Activated T-cell treated with anti-CD3 and anti-CD28 coated beads, Interleukin-2, amount 50 U/mL, for 1 hour (primary cell): Measurements from ENCODE around the gene HOXD4.

Source experiments
- DNase-seq: peaks from one replicate; pipeline ENCODE4 v3.0.0-alpha.2; 2020

The HOXD4 gene

GRCh38 chr2:176127774-176128072 is 23.6 kb upstream of the HOXD4 start:
- DNase-seq, result no peak

GRCh38 chr2:176128172-176128981 is 23.0 kb upstream of the HOXD4 start:
- no peak for DNase-seq

DNA sequence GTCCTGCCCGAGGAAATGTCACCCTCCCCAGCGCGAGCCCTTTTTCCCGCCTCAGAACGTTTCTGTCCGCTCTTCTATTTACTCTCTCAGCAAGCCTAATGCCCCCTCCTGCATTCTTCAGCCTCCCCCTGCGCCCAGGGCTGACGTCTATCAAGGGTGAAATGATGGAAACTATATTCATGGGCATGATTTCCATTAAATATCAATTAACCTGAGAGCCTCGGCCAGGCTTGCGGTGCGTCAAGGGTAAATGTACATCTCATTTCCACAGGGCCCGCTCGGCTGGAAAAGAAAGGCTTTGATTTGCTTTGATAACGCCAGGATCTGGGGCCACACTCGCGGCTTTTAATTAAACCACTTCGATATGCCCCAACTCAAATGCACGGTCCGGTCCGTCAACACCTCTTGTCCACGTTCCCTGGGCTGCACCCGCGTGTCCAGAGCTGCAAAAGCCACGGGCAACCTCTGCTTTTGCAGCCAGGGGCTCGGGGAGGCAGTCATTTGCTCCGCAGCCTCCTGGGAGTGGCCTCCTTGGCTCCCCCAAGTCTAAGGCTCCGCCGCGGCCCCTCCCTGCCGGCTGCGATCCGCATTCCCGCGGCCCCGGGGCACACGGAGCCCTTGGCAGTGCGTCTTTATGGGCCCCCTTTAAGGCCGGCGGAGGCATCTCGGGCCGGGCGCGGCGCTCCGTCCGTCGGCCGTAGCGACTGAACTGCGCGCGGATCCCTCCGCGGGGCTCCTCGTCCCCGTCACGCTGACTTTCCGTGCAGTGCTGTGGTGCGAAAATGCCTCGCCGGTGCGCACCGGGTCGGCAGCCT is 22.2 kb upstream of the HOXD4 start, which contains the start of gene HOXD8:
TSS of gene HOXD8 (plus strand) at position 724 of the 815 bp plus-strand sequence. CDS start 662 bp downstream, outside the sequence.
- no peak for DNase-seq

- no peak for DNase-seq
Measured at GRCh38 chr2:176129813-176130146, 21.6 kb upstream of the HOXD4 start.

DNA sequence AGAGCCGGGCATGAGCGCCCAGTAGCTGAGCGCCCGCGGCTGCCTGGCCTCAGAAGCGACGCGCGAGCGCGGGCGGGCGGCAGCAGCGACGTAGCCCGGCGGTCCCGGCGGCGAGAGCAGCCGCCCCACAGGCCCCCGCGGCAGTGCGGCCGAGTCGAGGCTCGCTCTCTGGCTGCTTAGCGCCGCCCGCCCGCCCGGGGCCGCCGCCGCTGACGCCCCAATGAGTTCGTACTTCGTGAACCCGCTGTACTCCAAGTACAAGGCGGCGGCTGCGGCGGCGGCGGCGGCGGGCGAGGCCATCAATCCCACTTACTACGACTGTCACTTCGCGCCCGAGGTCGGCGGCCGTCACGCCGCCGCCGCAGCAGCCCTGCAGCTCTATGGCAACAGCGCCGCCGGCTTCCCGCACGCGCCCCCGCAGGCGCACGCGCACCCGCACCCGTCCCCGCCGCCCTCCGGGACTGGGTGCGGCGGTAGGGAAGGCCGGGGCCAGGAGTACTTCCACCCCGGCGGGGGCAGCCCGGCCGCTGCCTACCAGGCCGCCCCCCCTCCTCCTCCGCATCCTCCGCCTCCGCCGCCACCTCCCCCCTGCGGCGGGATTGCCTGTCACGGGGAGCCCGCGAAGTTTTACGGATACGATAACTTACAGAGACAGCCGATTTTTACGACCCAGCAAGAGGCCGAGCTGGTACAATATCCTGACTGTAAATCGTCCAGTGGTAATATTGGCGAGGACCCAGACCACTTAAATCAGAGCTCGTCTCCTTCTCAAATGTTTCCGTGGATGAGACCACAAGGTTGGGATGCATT is 21.0 kb upstream of the HOXD4 start:
- peak; percentile 42 for DNase-seq

DNA sequence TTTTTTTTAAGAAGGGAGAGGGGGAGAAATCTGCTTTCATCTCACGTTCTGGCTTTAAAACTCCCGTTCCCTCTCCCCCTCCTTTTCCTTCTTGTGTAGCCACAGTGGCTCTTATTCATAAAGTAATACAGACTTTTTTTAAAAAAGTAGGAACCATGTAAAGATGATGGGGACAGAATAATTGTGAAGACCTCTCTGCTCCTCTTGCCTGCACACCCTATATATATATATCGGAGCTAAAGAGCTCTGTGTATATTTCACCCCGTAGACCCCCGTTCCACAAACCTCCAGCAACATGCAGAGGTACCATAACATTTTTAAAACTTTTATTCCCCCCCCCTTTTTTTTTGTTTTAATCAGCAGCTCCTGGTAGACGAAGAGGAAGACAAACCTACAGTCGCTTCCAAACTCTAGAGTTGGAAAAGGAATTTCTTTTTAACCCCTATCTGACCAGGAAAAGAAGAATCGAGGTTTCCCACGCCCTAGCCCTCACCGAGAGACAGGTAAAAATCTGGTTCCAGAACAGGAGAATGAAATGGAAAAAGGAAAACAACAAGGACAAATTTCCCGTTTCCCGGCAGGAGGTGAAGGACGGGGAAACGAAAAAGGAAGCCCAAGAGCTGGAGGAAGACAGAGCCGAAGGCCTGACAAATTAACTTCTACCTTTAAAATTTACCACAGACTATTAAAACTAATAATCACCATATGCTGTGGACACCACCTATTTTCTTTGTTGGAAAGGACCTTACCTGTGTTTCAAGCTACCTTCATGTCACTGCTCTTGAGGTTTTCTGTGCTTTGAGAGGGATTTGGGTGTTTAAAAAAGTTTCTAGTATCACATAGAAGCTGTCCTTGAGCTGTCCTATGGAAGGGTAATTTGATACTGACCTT is 20.1 kb upstream of the HOXD4 start:
- no peak for DNase-seq

GRCh38 chr2:176131848-176132158 is 19.5 kb upstream of the HOXD4 start:
- DNase-seq, result no peak

DNA sequence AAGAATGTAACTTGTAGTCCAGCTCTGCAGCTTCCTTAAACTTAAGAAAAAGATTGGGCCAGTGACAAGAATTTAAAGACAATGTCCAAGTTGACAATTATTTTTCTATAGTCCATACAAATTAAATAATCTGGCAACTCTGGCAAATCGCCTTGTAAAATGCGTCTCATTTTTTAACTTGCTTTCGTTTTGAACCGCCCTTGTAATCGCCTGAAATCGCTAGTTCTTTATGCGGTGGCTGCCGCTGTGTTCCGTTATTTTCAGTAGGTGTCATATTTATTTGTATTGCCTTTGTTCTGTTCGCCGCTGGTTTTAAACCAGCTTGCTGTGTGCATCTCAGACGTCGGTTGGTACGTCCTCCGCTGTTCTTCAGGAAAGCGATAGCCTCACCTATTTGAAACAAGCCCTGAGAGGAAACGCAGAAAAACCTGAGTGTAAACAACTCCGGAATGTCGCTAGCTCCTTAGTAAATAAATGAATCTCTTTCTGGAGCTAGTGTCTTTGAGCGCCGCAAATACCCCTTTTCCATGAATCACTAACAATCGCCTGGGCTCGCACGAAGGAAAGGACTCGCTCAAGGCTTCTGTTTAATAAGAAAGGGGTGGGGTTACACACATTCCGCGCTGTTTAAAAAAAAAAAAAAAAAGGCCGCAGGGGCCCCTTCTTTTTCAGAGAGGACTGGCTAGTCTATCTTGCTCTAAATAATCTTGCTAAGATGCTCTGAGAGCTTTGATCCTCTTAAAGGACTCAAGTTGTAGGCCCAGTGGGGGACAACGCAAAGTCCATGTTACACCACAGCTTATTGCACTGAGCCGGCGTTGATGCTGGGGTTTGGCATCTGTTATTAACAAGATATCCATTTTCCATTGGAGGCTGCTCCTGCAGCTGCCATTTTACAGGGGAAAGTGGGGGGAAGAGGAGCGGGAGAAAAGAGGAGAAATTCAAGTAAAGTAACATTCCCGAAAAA is 18.9 kb upstream of the HOXD4 start:
- DNase-seq, result no peak

- no peak for DNase-seq
Measured at GRCh38 chr2:176133389-176133788, 18.0 kb upstream of the HOXD4 start.

- no peak for DNase-seq
Measured at GRCh38 chr2:176134035-176134434, 17.3 kb upstream of the HOXD4 start.

DNA sequence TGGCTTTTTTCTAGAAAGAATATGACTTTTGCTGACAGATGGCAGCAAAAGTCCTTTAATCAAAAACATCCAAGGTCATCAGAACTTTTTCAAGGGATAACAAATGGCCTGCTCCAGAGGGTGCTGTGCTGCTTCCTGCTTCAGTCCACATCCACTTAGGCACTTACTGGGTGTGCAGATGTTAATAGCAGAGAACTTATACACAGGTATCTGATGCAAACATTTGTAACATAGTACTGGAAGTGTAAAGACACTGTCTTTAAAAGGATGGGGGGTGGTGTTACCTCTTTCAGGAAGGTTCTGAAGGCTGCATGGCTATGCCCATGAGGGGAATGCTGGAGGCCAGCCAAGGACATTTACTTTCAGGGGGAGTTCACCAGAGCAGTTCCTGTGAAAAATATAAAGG is 16.3 kb upstream of the HOXD4 start:
- DNase-seq, result no peak

DNA sequence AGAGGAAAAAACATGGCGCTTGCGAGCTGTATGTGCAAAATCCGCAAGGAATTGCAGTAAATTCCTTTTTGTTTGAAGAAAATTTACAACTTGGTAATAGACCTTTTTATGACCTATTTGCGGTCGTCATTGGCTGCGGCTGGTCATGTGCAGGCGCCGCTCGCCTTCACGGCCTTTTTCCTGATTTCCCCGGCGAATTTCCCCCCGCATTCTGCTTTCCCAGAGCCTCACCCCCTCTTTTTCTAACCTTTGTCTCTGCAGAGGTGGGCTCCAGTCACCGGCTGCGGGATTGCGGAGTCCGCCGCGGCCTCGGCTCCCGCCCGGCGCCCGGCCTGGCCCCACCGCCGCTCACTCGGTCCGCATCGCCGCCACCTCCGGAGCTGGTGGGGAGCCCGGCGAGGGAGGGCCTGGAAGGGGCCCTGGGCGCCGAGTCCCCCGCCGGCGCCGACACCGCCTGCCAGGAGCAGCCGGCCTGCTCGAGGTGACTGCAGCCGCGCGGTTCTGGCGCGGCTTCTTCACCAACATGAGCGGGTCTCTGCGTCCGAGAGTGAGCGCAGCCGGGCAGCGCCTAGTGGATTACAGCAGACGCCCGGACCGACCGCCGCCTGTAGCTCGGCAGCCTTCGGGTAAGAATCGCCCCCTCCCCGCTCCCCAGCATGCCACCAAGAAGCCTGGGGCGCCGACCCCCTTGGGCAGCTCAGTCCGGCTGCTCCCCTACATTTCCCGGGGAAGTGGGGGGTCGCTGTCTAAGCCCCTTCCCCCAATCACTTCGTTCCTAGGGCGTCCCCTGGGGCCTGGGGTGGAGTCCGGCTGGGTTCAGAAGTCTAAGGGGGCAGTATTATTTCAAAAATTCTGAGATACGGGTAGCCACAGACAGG is 14.7 kb upstream of the HOXD4 start:
- DNase-seq, result no peak

DNA sequence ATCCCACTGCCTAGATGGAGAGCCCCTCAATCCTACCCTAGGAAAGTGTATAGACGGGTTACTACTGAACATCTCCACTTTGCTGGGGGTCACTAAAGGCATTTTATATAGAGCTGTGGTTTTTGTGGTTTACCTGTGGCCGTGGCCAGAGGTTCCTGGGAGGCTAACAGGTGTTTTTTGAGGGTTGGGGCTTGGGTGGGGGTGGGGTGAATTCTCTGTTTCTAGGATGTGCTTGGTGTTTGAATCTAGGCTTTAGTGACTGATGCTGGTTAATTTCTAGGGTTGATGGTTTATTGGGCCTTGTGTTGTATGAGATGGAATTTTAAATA is 14.1 kb upstream of the HOXD4 start:
- DNase-seq, result no peak

- DNase-seq, result no peak
Measured at GRCh38 chr2:176137906-176138305, 13.4 kb upstream of the HOXD4 start.

DNA sequence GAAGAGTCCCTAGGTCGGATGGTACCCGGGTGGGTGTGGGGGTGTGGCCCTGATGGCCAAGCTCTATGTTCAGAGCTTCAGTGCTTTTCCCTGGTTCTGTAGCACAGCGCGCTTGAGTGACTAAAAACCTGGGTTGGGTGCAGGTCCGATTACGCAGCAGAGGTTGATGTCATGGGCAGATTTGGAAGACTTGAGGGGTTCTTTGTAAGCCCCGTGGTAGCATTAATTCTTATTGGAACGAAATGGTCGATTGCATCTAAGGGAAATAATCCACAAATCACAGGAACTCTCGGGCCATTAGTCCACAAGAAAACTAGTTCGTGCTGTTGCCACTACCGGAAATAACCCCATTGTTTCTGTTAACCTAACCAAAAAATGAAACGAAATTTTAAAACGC is 12.8 kb upstream of the HOXD4 start:
- DNase-seq, result no peak

- no peak for DNase-seq
Measured at GRCh38 chr2:176138923-176139660, 12.3 kb upstream of the HOXD4 start.

- DNase-seq, result no peak
Measured at GRCh38 chr2:176139661-176140512, 11.5 kb upstream of the HOXD4 start.

- DNase-seq, result peak; percentile 71
Measured at GRCh38 chr2:176140513-176141317, 10.6 kb upstream of the HOXD4 start.
